Measurements from ENCODE around the gene ARAP3. TPM values are rescaled to one million over a fixed set of nuclear protein-coding genes. Genes with fewer than 3 reads are reported as not detected.

ARAP3 gene
- polyA plus RNA-seq, 3 donors: 1.2 to 18.2 (median 2.2) TPM

GRCh38 chr5:141618804-141619554 is 63.1 kb downstream of the ARAP3 start, which contains the start of gene DIAPH1:
TSS of gene DIAPH1 (minus strand) at chr5:141619000. CDS start at chr5:141618914, 86 bp downstream.
- Histone ChIP-seq H3K4me3 (replicated peaks in 1 of 3; ENCODE audit: low read depth in 2 of 3, low read length in 3 of 3) (peak within 1 kb of the TSS; percentile 62 to 97 (median 96)), H3K4me2 (replicated peaks; ENCODE audit: extremely low read depth, low read length, poor library complexity, severe bottlenecking) (peak within 1 kb of the TSS; percentile 97), H3K4me1 (ENCODE audit: control insufficient read depth in 1 of 2, insufficient read depth in 2 of 2, low read length in 2 of 2) (peaks cover 57 to 65% of the 10 kb centered on the region in 2 donors), H2AFZ (ENCODE audit: insufficient read depth, low read depth, low read length, poor library complexity, severe bottlenecking) (peak within 1 kb of the TSS; percentile 57), H3K36me3 (replicated peaks in 1 of 2; ENCODE audit: control insufficient read depth in 1 of 2, insufficient read depth in 2 of 2, low read length in 2 of 2) (peaks cover 20 to 23% of the 10 kb centered on the region in 2 donors), H3K9ac (ENCODE audit: insufficient read depth, low read length, poor library complexity, severe bottlenecking) (peak within 1 kb of the TSS; percentile 92), H3K27ac (ENCODE audit: low read depth in 1 of 2, low read length in 2 of 2) (peak within 1 kb of the TSS; percentile 82 to 88), H4K20me1 (ENCODE audit: insufficient read depth, low read length) (peaks cover 35% of the 10 kb centered on the region), H3K27me3 (ENCODE audit: control insufficient read depth in 2 of 2, insufficient read depth in 2 of 2, low read length in 2 of 2) (no peaks in the 10 kb centered on the region), H3K9me3 (replicated peaks in 1 of 2; ENCODE audit: control insufficient read depth in 1 of 2, insufficient read depth in 1 of 2, low read length in 2 of 2) (no peaks in the 10 kb centered on the region), H3K79me2 (ENCODE audit: insufficient read depth, low read length) (peaks cover 67% of the 10 kb centered on the region)
- WGBS (ENCODE audit: insufficient coverage): 2% methylated on average over 54 of the region's 70 CpGs
- peaks cover 0 to 2% (median 2%) of the 10 kb centered on the region in 3 donors for H3K27me3 Mint-ChIP-seq (ENCODE audit: low read depth in 3 of 3)
- H3K36me3 Mint-ChIP-seq: peaks cover 29 to 43% of the 10 kb centered on the region in 2 donors
- peak within 1 kb of the TSS; percentile 99 for H3K4me3 Mint-ChIP-seq
- peaks cover 0 to 3% (median 0%) of the 10 kb centered on the region in 7 donors for H3K9me3 Mint-ChIP-seq
- peak within 1 kb of the TSS; percentile 95 to 97 (median 96) for H3K27ac Mint-ChIP-seq
- H3K4me1 Mint-ChIP-seq: peaks cover 59% of the 10 kb centered on the region
- intact Hi-C loops (cut with micrococcal nuclease): loop anchor here (1.0 to 5.0 kb wide), 3 partner anchors 26 to 37 kb away; no protein-coding TSS in a partner anchor
- DNase-seq: peak; percentile 95 to 98 (median 98)
- peak; percentile 95 for TF ChIP-seq CTCF (IDR thresholded peaks at IDR 0.05)

GRCh38 chr5:141618030-141618803 is 63.8 kb downstream of the ARAP3 start:
- intact Hi-C loops (cut with micrococcal nuclease): loop anchor here (2.0 to 5.0 kb wide), 2 partner anchors 25 to 36 kb away; no protein-coding TSS in a partner anchor
- Mint-ChIP-seq H3K27ac (peak overlapping the region; percentile 95 to 97 (median 96)), H3K4me3 (peak overlapping the region; percentile 99), H3K4me1 (peaks cover 59% of the 10 kb centered on the region), H3K27me3 (ENCODE audit: low read depth in 3 of 3) (peaks cover 0 to 2% (median 2%) of the 10 kb centered on the region in 3 donors), H3K36me3 (peaks cover 27 to 43% of the 10 kb centered on the region in 2 donors), H3K9me3 (peaks cover 0 to 3% (median 0%) of the 10 kb centered on the region in 7 donors)
- Histone ChIP-seq H3K27me3 (ENCODE audit: control insufficient read depth in 2 of 2, insufficient read depth in 2 of 2, low read length in 2 of 2) (no peaks in the 10 kb centered on the region), H3K4me1 (ENCODE audit: control insufficient read depth in 1 of 2, insufficient read depth in 2 of 2, low read length in 2 of 2) (peaks cover 57 to 65% of the 10 kb centered on the region in 2 donors), H4K20me1 (ENCODE audit: insufficient read depth, low read length) (peaks cover 43% of the 10 kb centered on the region), H3K4me2 (replicated peaks; ENCODE audit: extremely low read depth, low read length, poor library complexity, severe bottlenecking) (peak overlapping the region; percentile 97), H3K79me2 (ENCODE audit: insufficient read depth, low read length) (peaks cover 74% of the 10 kb centered on the region), H3K4me3 (replicated peaks in 1 of 3; ENCODE audit: low read depth in 2 of 3, low read length in 3 of 3) (peak overlapping the region; percentile 62 to 97 (median 96)), H3K9me3 (replicated peaks in 1 of 2; ENCODE audit: control insufficient read depth in 1 of 2, insufficient read depth in 1 of 2, low read length in 2 of 2) (no peaks in the 10 kb centered on the region), H3K27ac (ENCODE audit: low read depth in 1 of 2, low read length in 2 of 2) (peak overlapping the region; percentile 82 to 88), H3K36me3 (replicated peaks in 1 of 2; ENCODE audit: control insufficient read depth in 1 of 2, insufficient read depth in 2 of 2, low read length in 2 of 2) (peaks cover 20 to 23% of the 10 kb centered on the region in 2 donors), H3K9ac (ENCODE audit: insufficient read depth, low read length, poor library complexity, severe bottlenecking) (peak overlapping the region; percentile 92), H2AFZ (ENCODE audit: insufficient read depth, low read depth, low read length, poor library complexity, severe bottlenecking) (peak overlapping the region; percentile 57)
- DNase-seq: peak in 1 of 3 donors; percentile 36
- WGBS (ENCODE audit: insufficient coverage): under 1% methylated on average over 35 of the region's 36 CpGs
- no peak for TF ChIP-seq CTCF (IDR thresholded peaks at IDR 0.05)
